ENCODE results near the gene TNF.

- TF ChIP-seq CTCF (IDR thresholded peaks at IDR 0.05) = no peak
- TF ChIP-seq MYBL2 (CRISPR knock-in tag; IDR thresholded peaks at IDR 0.05) = no peak
- no peak for TF ChIP-seq TP53 (CRISPR knock-in tag; IDR thresholded peaks at IDR 0.05)
- no peak for TF ChIP-seq USF2 (CRISPR knock-in tag; IDR thresholded peaks at IDR 0.05)
- no peak for TF ChIP-seq ELF4 (CRISPR knock-in tag; IDR thresholded peaks at IDR 0.05; ENCODE audit: low read depth)
- no peak for TF ChIP-seq E2F4 (CRISPR knock-in tag; IDR thresholded peaks at IDR 0.05; ENCODE audit: borderline replicate concordance, low read depth)
Measured at GRCh38 chr6:31621991-31622390, 46.6 kb downstream of the TNF start.
